Activated CD8-positive, alpha-beta memory T cell treated with anti-CD3 and anti-CD28 coated beads, Interleukin-2, amount 50 U/mL, for 1 hour (primary cell): ENCODE results near the gene TBXAS1.

Experiments used
- DNase-seq: peaks from one replicate; pipeline ENCODE4 v3.0.0-alpha.2; 2020; ENCODE audit errors: extremely low read depth

TBXAS1 gene

GRCh38 chr7:139946533-139946932 lies 117.5 kb downstream of the TBXAS1 start:
- no peak for DNase-seq

DNA sequence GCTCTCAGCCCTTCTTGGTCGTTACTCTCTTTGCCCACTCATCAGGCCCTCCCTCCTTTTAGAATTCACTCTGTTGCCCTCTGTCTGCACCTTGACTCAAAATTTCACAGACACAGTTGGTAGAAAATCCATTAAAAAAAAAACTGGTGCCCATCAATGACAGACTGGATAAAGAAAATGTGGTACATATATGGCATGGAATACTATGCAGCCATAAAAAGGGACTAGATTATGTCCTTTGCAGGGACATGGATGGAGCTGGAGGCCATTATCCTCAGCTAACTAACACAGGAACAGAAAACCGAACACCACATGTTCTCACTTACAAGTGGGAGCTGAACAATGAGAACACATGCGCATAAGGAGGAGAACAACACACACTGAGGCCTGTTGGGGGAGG lies 118.0 kb downstream of the TBXAS1 start:
- no peak for DNase-seq

DNA sequence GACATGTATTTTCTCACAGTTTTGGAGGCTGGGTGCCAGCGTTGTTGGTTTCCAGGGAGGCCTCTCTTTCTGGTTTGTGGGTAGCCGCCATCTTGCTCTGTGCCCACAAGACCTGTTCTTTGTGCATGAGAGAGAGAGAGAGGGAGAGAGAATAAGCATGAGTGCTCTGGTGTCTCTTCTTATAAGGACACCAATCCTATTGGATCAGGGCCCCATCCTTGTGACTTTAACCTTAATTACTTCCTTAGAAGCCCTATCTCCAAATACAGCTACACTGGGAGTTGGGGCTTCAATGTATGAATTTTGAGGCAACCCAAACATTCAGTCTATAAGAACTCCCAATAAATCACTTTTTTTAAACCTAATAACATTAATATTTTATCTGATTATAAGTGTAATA lies 119.1 kb downstream of the TBXAS1 start:
- DNase-seq, result no peak

- no peak for DNase-seq
Observed at GRCh38 chr7:139948587-139949335, 119.7 kb downstream of the TBXAS1 start.

- DNase-seq, result no peak
Observed at GRCh38 chr7:139949629-139950028, 120.6 kb downstream of the TBXAS1 start.

- no peak for DNase-seq
Observed at GRCh38 chr7:139950881-139951525, 121.9 kb downstream of the TBXAS1 start.

DNA sequence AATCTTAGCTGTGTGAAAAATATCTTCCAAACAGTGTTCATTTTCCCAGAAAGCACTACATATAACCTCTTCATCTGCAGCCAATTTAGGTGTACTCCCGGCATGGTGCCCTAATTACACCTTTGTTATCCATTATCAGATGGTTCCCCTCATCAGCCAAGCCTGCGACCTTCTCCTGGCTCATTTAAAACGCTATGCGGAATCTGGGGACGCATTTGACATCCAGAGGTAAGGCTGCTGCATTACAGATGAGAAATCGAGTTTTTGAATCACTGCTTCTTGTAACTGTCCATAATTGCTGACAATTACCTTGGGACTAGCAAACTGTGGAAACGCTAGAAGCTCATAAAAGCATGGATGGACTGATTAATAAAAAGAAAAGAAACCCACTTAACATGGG lies 124.2 kb downstream of the TBXAS1 start:
- no peak for DNase-seq

- DNase-seq, result no peak
Observed at GRCh38 chr7:139955109-139955820, 126.2 kb downstream of the TBXAS1 start.

DNA sequence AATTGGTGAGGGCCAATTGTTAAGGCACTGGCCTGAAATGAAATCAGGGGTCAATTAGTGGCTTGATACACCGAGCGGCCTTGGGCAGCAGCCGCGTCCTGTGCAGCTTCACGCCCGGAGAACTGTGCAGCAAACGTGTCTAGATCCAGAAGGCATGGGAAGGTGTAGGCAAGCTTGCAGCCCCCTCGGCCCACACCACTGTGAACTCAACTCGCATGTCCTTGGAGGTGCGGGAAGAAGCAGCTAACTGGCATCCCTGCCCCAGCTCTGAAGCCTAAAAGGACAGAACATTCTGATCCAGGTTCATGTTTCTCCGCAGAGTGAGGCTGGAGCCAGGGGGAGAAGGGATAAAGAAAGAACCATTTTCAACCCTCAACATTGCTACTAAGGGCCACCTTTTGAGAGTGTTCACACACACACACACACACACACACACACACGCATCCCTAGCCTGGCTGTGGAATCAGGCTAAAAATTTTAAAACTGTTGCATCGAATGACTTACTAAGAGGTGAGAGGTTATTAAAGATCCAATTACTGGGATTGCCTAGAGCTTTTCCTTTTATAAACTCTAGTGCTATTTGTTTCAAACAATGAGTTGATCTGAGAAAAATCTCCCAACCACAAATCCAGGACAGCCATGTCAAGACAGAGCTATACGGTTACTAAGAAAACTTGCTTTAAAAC lies 129.7 kb downstream of the TBXAS1 start:
- no peak for DNase-seq

DNA sequence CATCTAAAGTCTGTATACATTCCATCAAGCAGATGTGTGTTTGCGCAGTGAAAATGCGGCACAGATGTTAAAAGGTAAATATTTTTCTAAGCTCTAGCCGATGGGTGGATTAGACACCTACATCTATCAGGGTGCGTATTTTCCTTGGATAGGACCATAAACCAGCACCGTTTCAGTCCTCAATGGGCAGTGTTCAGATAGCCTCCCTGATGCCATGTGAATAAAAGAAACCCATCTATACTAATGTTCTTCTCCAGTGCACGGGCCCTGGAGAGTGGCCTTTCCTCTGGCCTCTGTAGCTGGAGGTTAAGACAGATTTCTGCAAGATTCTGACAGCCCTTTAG lies 130.2 kb downstream of the TBXAS1 start:
- DNase-seq, result no peak

- DNase-seq, result no peak
Observed at GRCh38 chr7:139959718-139960117, 130.7 kb downstream of the TBXAS1 start.

DNA sequence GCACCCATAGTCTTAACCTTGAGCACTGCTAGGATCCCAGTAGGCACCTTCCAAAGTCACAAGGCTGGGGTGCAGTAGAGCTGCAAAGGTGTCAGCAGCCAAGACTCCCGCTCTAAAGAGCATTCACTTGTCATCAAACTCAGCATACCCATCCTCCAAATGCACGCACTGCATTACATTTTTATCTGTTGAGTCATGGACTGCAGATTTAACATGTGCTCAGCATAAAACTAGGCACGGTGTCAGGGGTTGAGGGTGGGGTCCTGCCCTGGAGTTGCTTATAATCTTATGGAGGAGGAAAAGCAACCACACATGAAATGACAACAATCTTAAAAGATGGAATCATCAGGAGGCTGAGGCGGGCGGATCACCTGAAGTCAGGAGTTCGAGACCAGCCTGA lies 131.1 kb downstream of the TBXAS1 start:
- DNase-seq, result no peak

DNA sequence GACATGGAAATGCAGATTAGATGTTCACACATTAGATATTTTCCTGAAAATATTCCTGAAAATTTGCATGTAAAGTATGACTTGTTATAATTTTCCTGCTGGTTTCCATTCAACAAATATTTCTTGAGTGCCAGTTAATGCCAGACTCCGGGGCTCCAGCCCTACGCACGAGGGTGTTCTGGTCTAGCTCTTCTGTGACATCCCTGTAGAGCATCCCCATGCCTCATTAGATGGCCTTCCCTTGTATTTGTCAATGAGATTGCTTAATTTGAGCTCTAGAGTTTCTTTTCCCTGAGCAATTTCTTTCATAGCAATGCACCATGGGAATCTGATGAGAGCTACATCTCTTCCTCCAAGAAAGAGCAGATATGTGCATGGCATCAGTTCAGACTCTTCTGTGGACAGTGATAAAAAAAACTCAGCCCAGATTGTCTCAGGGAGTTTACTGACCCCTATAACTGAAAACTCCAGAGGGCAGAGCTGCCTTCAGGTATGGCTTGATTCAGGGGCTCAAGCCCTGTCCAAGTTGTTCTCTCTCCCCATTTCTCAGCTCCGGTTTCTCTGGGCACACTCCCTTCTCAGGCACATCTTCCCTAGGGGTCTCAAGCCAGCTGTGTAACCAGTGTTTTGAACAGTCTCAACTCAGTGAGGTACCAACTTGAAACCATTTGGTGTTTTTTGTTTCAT lies 137.0 kb downstream of the TBXAS1 start:
- DNase-seq, result no peak

DNA sequence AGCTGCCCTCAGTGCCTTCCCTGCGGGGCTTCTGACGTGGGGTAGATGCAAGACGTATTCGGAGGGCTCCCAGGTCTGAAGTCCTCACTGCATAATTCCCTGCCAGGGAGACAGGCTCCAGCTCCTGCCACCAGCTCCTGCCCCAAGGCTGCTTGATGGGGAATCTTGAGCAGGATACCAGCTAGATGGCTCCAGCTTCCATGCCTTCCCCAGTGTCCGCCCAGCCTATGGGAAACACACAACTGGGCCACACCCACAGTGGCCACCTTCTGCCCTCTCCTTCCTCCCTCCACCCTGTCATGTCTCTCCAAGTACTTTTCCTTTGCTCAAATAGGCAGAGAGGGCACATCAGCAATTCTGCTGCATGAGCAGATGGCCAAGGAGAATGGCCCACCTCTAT lies 137.9 kb downstream of the TBXAS1 start:
- no peak for DNase-seq

DNA sequence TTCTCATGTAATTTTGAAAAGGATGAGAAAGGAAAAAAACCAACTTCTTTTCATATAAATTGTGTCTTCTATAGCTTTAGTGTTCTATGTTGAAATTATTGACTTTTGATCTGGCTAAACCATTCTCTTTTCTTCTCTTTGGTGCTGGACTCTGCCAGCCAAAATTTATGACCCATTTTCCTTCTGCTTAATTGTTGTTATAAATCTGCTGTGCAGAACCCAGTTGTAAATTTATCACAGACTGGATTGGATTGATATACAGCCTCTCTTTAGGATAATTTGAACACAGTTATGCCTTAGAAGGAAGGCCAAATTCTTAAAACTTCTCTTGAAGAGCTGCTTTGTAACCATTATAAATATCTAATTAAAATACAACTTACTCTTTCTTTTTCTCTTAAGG lies 139.9 kb downstream of the TBXAS1 start:
- no peak for DNase-seq

DNA sequence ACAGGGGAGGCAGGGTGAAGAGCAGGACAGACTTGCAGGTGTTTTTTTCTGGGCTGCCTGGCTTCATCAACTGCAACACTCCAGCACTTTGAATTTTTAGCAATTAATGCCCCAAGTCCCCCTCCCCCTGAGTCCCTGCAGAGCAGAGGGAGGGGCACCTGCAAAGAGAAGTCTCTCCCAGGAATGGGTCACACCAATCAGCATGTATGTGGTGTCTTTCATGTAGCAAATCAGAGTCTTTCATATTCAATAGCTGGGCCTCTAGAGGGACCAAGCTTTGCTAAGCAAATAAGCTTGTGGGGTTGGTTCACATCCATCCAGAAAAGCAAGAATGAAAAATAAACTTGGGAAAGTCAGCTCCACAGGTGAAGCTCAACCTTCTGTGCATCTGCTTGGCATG lies 143.0 kb downstream of the TBXAS1 start:
- no peak for DNase-seq

GRCh38 chr7:139973101-139974050 lies 144.3 kb downstream of the TBXAS1 start:
- no peak for DNase-seq

- DNase-seq, result no peak
Observed at GRCh38 chr7:139974179-139974811, 145.2 kb downstream of the TBXAS1 start.

- no peak for DNase-seq
Observed at GRCh38 chr7:139976055-139976837, 147.2 kb downstream of the TBXAS1 start.
